DOHH2 (cell line): Measurements from ENCODE around the gene C19orf53.

ENCODE experiments used
- H3F3A ChIP-seq: fragments of 200-600 bp; sonication (generic), shearing (Covaris generic); 2 replicates; pipeline ENCODE4 v1.6.0; 2016; ENCODE audit warnings: antibody characterized with exemption, mild to moderate bottlenecking; ENCODE audit not compliant: control insufficient read depth, insufficient read depth
- H3K27ac ChIP-seq: fragments of 200-600 bp; sonication (generic); 2 replicates; pipeline ENCODE4 v1.5.1; 2014; ENCODE audit warnings: low read depth, mild to moderate bottlenecking, low read length, moderate library complexity
- H3K27me3 ChIP-seq: fragments of 200-600 bp; sonication (generic); 2 replicates; pipeline ENCODE4 v1.6.1; 2014; ENCODE audit warnings: mild to moderate bottlenecking, low read length, mixed read lengths; ENCODE audit not compliant: control insufficient read depth
- H3K36me3 ChIP-seq: fragments of 200-600 bp; sonication (generic); 2 replicates; pipeline ENCODE4 v1.6.1; 2014; ENCODE audit warnings: mild to moderate bottlenecking, low read length, moderate library complexity, mixed read lengths; ENCODE audit not compliant: control insufficient read depth
- H3K4me1 ChIP-seq: fragments of 200-600 bp; sonication (generic); 2 replicates; pipeline ENCODE4 v1.6.1; 2014; ENCODE audit warnings: mild to moderate bottlenecking, low read length, mixed read lengths; ENCODE audit not compliant: control insufficient read depth
- H3K4me2 ChIP-seq: fragments of 200-600 bp; sonication (generic); 2 replicates; pipeline ENCODE4 v1.6.0; 2014; ENCODE audit warnings: mild to moderate bottlenecking, low read length, moderate library complexity
- H3K4me3 ChIP-seq: fragments of 200-600 bp; sonication (generic); 2 replicates; pipeline ENCODE4 v1.5.1; 2014; ENCODE audit warnings: mild to moderate bottlenecking, low read length, mixed read lengths
- H3K79me2 ChIP-seq: fragments of 200-600 bp; sonication (generic); 2 replicates; pipeline ENCODE4 v1.6.1; 2014; ENCODE audit warnings: mild to moderate bottlenecking, low read length, mixed read lengths; ENCODE audit not compliant: control insufficient read depth
- H3K9me2 ChIP-seq: fragments of 200-600 bp; sonication (generic); replicated peaks from 2 replicates; pipeline ENCODE4 v1.6.1; 2014; ENCODE audit warnings: mild to moderate bottlenecking, low read length, mixed read lengths; ENCODE audit not compliant: control insufficient read depth
- H3K9me3 ChIP-seq: fragments of 200-600 bp; sonication (generic); 2 replicates; pipeline ENCODE4 v1.6.1; 2014; ENCODE audit warnings: antibody characterized with exemption, low read length, mixed read lengths; ENCODE audit not compliant: control insufficient read depth, insufficient read depth
- H4K20me1 ChIP-seq: fragments of 200-600 bp; sonication (generic); 2 replicates; pipeline ENCODE4 v1.6.0; 2014; ENCODE audit warnings: low read depth, mild to moderate bottlenecking, antibody characterized with exemption, low read length, moderate library complexity; ENCODE audit not compliant: control insufficient read depth, insufficient read depth
- CTCF ChIP-seq: fragments of 200-600 bp; sonication (generic); IDR thresholded peaks from one replicate; pipeline ENCODE4 v1.5.1; 2014; ENCODE audit warnings: antibody characterized with exemption, mild to moderate bottlenecking, low read depth, low read length; ENCODE audit not compliant: poor library complexity, severe bottlenecking
- EZH2phosphoT487 ChIP-seq: fragments of 200-600 bp; sonication (generic); IDR thresholded peaks from 2 replicates; pipeline ENCODE4 v1.6.1; 2017; ENCODE audit warnings: borderline replicate concordance, mild to moderate bottlenecking, antibody characterized with exemption, low read length, moderate library complexity, mixed read lengths

Gene C19orf53

GRCh38 chr19:13796301-13797057, 22.2 kb downstream of the C19orf53 start:
- Histone ChIP-seq H4K20me1 (no peaks in the 10 kb centered on the region), H3K79me2 (peaks cover 7% of the 10 kb centered on the region), H3K27ac (no peak overlapping the region), H3K4me1 (peaks cover 30% of the 10 kb centered on the region), H3K4me3 (peak overlapping the region; percentile 88), H3K27me3 (no peaks in the 10 kb centered on the region), H3K36me3 (no peaks in the 10 kb centered on the region), H3F3A (no peaks in the 10 kb centered on the region), H3K9me3 (no peaks in the 10 kb centered on the region), H3K4me2 (peak overlapping the region; percentile 72), H3K9me2 (no peaks in the 10 kb centered on the region)
- no peak for TF ChIP-seq EZH2phosphoT487
- TF ChIP-seq CTCF = peak; percentile 38

- Histone ChIP-seq H3K9me2 (no peaks in the 10 kb centered on the region), H4K20me1 (no peaks in the 10 kb centered on the region), H3K79me2 (peaks cover 7% of the 10 kb centered on the region), H3K4me3 (peak overlapping the region; percentile 88), H3K9me3 (no peaks in the 10 kb centered on the region), H3K27ac (no peak overlapping the region), H3F3A (no peaks in the 10 kb centered on the region), H3K4me2 (peak overlapping the region; percentile 72), H3K27me3 (no peaks in the 10 kb centered on the region), H3K4me1 (peaks cover 30% of the 10 kb centered on the region), H3K36me3 (no peaks in the 10 kb centered on the region)
- TF ChIP-seq CTCF (no peak), EZH2phosphoT487 (no peak)
Observed at GRCh38 chr19:13797058-13797440, 22.8 kb downstream of the C19orf53 start.

GRCh38 chr19:13797870-13798269, 23.6 kb downstream of the C19orf53 start:
- TF ChIP-seq EZH2phosphoT487 (no peak), CTCF (no peak)
- Histone ChIP-seq H4K20me1 (no peaks in the 10 kb centered on the region), H3K27ac (no peak overlapping the region), H3K27me3 (no peaks in the 10 kb centered on the region), H3K79me2 (peaks cover 7% of the 10 kb centered on the region), H3K4me3 (no peak overlapping the region), H3K4me2 (no peak overlapping the region), H3K9me2 (no peaks in the 10 kb centered on the region), H3K36me3 (no peaks in the 10 kb centered on the region), H3F3A (no peaks in the 10 kb centered on the region), H3K4me1 (peaks cover 30% of the 10 kb centered on the region), H3K9me3 (no peaks in the 10 kb centered on the region)

GRCh38 chr19:13799669-13800068, 25.4 kb downstream of the C19orf53 start:
- Histone ChIP-seq H3F3A (no peaks in the 10 kb centered on the region), H3K9me2 (no peaks in the 10 kb centered on the region), H3K27me3 (no peaks in the 10 kb centered on the region), H3K4me1 (peaks cover 16% of the 10 kb centered on the region), H3K79me2 (peaks cover 7% of the 10 kb centered on the region), H3K36me3 (no peaks in the 10 kb centered on the region), H3K4me3 (no peak overlapping the region), H4K20me1 (no peaks in the 10 kb centered on the region), H3K4me2 (no peak overlapping the region), H3K27ac (no peak overlapping the region), H3K9me3 (no peaks in the 10 kb centered on the region)
- TF ChIP-seq CTCF (no peak), EZH2phosphoT487 (no peak)
